Activated naive CD8-positive, alpha-beta T cell treated with anti-CD3 and anti-CD28 coated beads, Interleukin-2, amount 50 U/mL, for 16 hours (primary cell): Measurements from ENCODE around the gene RNF220.
"Not testable (repeated sequence)": the region's sequence is repeated elsewhere in the genome, so short reads cannot be mapped to it uniquely, and the experiment has no call there.

Experiments
- DNase-seq: peaks from one replicate; pipeline ENCODE4 v3.0.0-alpha.2; 2020; ENCODE audit warnings: low read depth, low spot score

Gene RNF220

GRCh38 chr1:44652445-44653106 lies 247.5 kb downstream of the RNF220 start:
- peak; percentile 50 for DNase-seq

- DNase-seq = no peak
These were observed 248.3 kb downstream of the RNF220 start for GRCh38 chr1:44653107-44653964.

- DNase-seq = no peak
These were observed 249.6 kb downstream of the RNF220 start for GRCh38 chr1:44654621-44655187.

GRCh38 chr1:44655609-44656008 lies 250.6 kb downstream of the RNF220 start:
- DNase-seq = no peak

GRCh38 chr1:44659566-44659965 lies 254.5 kb downstream of the RNF220 start:
- DNase-seq = no peak

- no peak for DNase-seq
These were observed 255.1 kb downstream of the RNF220 start for GRCh38 chr1:44660176-44660575.

- no peak for DNase-seq
These were observed 257.0 kb downstream of the RNF220 start for GRCh38 chr1:44661781-44662682.

GRCh38 chr1:44662683-44663030 lies 257.6 kb downstream of the RNF220 start:
- no peak for DNase-seq

- no peak for DNase-seq
These were observed 258.4 kb downstream of the RNF220 start for GRCh38 chr1:44663417-44663816.

GRCh38 chr1:44664730-44665370 lies 259.8 kb downstream of the RNF220 start:
- DNase-seq = no peak

GRCh38 chr1:44666719-44667118 lies 261.7 kb downstream of the RNF220 start:
- not testable (repeated sequence) for DNase-seq

- DNase-seq = no peak
These were observed 265.9 kb downstream of the RNF220 start for GRCh38 chr1:44670751-44671640.

- DNase-seq = no peak
These were observed 267.4 kb downstream of the RNF220 start for GRCh38 chr1:44672254-44672955.

GRCh38 chr1:44672961-44673674 lies 268.1 kb downstream of the RNF220 start:
- DNase-seq = no peak

GRCh38 chr1:44673675-44674112 lies 268.6 kb downstream of the RNF220 start:
- DNase-seq = no peak

- DNase-seq = peak; percentile 97
These were observed 269.3 kb downstream of the RNF220 start, which contains the start of the genes ARMH1 and TMEM53 for GRCh38 chr1:44674113-44675000. Gene ARMH1 (plus strand): TSS chr1:44674714. CDS start chr1:44689698, 14,984 bp downstream. Gene TMEM53 (minus strand): TSS chr1:44674481. CDS start chr1:44674391, 90 bp downstream.

GRCh38 chr1:44675186-44675585 lies 270.1 kb downstream of the RNF220 start:
- DNase-seq = no peak
